NOMO-1 treated with dmso at 0.1 percent for 144 hours (cell line): ENCODE measurements around the gene FAAP20.

Experiments
- DNase-seq: peaks from one replicate; lab custom pipeline; 2025; ENCODE audit not compliant: unreplicated experiment; lab: John Stamatoyannopoulos, UW

The FAAP20 gene

DNA sequence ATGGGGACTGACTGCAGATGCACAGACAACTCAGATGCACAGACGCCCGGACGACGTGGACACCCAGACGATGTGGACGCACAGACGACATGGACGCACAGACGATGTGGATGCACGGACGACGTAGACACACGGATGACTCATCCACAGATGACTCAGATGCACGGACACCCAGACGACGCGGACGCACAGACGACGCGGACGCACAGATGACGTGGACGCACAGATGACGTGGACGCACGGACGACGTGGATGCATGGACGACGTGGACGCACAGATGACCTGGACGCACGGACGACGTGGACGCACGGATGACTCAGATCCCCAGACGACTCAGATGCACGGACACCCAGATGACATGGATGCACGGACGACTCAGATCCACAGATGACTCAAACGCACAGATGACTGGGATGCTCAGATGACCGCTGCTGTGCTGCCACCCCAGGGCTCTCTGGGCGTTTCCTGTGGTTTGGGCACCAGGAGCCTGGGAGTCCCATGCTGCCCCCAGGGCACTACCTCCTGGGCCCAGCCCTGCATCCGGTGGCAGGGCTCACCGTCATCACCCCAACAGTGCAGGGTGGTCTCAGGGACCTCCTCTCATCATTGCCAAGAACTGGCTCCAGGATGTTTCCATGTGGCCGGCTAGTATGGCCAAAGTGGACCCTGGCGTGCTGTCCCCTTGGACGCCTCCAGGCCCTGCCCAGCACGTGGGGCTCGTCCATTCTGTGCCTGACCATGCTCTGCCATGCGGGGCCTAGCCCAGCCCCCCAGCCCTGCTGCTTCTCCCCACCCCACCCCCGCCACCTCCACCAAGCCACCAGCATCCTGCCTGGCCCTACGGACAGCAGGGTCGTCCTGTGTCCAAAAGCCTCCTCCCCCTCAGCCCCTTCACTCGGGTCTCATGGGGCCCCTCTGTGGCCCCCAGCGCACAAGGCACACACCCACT, 14.0 kb downstream of the FAAP20 start:
- no peak for DNase-seq

GRCh38 chr1:2179283-2180013, 15.1 kb downstream of the FAAP20 start:
- no peak for DNase-seq

GRCh38 chr1:2178875-2179274, 15.7 kb downstream of the FAAP20 start:
- no peak for DNase-seq

DNA sequence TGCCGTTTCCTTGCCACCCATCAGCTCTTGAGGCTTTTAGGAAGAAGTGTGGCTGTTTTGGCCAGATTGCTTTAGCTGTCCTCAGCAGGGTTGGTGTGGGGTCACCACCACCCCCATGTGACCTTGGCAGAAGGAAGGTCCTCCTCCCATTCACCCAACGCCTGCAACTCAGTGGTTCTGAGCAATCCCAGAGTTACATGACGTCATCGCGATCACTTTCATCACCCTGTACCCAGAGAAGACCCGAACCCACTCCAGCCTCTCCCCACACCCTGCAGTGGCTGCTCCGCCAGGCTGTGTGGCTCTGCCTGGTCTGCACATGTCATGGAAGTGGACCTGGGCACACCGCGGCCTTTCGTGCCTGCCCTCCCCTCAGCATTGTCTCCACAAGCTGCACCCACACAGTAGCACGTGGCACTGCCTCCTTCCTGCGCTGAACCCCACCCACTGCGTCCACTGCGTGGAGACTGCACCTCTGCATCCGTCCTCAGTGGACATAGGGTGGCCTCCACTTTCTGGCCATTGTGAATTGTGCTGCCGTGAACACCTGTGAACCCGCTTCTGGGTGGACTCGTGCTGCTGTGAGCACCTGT, 16.5 kb downstream of the FAAP20 start:
- no peak for DNase-seq

DNA sequence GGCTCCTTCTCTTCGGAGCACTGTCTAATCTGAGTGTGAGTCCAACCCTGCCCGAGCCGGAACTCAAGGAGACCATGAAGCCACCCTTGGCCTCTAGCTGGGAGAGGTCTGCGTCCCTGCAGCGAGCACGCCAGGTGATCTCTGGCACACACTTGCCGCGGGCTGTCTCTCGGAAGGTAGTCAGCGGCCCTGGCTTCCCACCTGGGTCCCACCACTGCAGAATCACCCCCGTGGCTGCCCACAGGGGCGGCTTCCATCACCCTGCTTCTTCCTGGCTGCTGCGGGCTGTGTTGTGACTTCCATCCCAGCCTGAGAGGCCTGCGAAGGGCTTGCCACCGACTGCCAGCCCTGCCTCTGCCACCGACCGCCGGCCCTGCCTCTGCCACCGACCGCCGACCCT, 17.0 kb downstream of the FAAP20 start:
- DNase-seq, result no peak

DNA sequence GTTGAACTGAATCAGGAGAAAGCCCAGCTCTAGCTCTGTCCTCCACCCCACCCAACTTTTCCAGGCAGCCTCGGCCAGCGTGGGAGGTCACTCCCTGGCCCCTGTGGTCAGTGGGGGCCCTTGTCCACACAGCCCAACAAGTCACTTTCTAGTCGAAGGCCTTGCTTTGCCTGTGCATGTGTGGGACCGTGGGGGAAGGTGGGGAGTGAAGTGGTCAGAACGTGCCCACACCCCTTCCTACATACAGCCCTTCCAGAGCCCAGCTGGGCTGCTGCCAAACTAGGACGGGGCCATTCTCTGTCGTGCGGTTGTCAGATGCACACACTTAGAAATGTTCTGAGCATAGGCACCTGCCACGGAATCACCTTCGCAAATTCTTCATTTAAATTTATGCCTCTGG, 18.0 kb downstream of the FAAP20 start:
- no peak for DNase-seq

DNA sequence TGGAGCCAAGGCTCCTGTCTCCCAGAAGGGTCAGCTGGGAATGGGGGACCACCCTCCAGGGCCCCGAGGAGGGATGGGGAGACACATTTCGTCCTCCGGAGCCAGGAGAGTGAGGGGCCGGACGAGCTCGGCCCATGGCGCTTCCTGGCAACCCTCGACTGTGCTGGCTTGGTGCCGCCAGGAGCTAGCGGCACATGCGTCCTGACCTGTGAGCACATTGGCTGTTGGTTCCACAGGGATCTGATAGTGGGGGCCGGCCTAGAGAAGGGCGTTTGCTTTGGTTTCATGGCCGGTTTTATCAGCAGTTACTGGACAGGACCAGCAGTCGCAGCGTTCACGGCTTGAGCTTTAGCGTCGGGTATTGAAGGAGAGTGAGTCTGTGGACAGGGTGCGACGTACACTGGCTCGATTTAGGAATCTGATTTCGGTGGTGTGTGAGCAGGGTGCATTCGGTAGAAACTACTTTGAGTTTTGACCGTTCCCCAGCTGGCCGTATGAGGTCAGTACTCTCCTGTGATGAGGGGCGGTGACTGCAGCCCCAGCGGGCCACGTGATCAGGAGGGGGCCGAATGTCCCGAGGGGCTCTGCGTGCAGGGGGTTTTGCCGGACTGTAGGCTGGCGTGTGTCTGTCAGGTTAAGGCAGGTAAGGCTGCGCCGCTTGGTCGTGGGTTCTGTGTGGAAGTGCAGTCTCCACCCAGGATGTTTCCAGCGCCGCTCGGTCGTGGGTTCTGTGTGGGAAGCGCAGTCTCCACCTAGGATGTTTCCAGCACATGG, 18.7 kb downstream of the FAAP20 start:
- no peak for DNase-seq

DNA sequence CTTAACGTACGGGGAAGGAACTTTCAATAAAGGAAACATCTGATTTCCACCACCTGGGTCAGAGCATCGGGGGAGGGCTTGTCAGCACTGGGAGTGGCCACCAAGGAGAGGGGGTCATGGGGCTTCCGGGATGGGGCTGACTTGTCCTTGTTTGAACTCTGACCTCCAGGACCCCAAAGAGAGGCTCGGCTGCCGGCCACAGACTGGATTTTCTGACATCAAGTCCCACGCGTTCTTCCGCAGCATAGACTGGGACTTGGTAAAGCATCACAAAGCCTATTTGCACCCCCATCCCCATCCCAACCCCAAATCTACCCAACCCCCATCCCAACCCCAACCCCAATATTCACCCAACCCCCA, 19.5 kb downstream of the FAAP20 start:
- no peak for DNase-seq

DNA sequence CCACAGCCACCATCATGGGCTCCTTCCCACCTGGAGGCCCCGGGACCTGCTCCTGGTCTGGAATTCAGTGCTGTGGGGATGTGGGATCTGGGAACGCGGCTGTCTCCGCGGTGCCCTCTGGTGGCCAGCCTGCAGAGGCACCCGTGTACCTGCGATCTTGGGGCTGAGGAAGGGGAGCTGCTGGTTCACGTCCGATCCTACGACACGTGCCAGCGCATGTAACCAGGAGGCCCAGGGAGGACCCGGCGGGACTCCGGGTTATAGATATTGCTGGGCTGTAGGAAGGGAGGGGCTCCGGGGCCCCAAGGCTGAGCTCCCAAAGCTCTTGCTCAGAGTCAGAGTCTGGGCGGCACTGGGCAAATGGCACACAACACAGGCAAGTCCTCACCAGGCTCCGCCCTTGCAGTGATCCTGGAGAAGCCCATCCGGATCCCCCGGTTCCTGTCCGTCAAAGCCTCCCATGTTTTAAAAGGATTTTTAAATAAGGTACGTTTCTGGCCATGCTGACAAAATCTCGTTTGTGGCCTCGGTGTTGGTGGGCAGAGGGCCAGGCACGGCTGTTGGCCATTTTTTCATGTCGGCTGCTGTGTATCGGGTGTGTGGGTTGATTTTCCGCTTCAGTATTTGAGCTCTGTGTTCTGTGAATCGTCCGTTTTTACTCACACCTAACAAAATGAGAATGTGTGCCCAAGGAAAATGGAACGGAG, 20.1 kb downstream of the FAAP20 start:
- peak; percentile 18 for DNase-seq

- no peak for DNase-seq
Observed at GRCh38 chr1:2173546-2174347, 20.8 kb downstream of the FAAP20 start.

DNA sequence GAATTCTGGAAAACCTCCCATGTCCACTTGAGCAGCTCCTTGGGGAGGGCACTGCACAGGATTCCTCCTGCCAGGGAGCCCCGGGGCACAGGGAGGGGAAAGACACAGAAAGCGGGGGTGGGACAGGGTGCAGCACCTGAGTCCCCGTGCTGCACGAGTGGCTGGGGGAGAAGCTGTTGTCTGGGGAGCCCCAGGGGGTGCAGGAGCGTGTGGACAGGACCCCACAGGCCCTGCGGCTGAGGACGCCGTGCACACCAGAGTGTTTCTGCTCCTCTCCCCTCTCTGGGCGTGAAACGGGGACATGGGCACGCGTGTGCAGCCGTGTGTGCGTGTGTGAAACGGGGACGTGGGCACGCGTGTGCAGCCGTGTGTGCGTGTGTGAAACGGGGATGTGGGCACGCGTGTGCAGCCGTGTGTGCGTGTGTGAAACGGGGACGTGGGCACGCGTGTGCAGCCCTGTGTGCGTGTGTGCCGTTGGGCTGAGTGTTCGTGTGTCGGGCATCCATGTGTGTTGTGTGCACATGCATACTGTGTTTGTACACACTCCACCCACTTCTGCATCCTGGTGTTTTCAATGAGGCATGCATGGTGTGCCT, 21.9 kb downstream of the FAAP20 start:
- DNase-seq, result no peak

- DNase-seq, result no peak
Observed at GRCh38 chr1:2172012-2172411, 22.6 kb downstream of the FAAP20 start.

- DNase-seq, result peak; percentile 41
Observed at GRCh38 chr1:2170211-2170610, 24.4 kb downstream of the FAAP20 start.

GRCh38 chr1:2169200-2169836, 25.3 kb downstream of the FAAP20 start:
- DNase-seq, result no peak

DNA sequence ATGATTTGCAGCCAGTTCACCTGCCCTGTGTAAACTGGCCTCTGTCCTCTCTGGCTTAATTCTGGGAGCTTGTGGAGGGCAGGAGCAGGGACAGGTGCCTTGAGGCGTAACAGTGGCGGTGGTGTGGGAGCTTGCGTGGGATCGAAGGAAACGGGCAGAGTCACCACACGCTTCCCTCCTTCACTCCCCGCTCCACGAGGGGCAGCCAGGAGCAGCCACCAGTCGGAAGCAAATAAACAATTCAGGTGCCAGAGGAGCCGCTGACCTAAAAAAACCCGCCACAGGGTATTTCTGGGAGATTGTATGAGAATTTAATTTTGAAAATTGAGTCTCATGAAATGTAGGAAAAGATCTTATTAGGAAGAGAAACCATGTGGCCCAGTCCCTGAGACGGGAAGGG, 26.0 kb downstream of the FAAP20 start:
- DNase-seq, result no peak

GRCh38 chr1:2168090-2168489, 26.5 kb downstream of the FAAP20 start:
- no peak for DNase-seq

DNA sequence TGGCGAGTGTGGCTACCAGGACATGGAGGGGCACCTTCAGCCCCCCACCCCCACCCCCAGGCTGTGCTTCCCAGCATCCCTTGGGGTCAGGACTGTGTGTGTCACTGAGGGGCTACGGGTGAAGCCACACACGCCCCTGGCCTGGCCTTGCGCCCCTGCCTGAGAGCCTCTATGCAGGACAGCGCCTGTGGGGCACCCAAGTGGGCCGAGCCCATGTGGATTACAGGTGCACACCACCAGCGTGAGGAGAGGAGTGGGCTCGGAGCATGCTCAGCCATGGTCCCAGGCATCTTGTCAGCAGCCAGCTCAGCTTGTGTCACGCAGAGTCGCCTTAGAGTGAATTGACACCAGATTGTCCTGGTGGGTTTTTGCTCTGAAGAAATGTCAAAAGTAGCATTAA, 27.9 kb downstream of the FAAP20 start:
- DNase-seq, result no peak

DNA sequence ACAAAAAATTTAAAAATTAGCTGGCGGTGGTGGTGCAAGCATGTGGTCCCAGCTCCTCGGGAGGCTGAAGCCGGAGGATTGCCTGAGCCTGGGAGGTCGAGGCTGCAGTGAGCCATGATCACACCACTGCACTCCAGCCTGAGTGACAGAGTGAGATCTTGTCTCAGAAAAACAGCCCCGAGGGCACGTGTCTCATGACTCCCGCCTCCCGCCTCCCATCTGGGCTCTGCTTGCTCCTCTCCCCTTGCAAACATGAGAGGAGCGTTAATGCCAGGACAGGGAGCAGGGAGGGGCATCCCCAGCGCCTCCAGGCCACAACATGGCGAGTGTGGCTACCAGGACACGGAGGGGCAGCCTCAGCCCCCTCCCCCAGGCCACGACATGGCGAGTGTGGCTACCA, 28.3 kb downstream of the FAAP20 start:
- DNase-seq, result no peak

DNA sequence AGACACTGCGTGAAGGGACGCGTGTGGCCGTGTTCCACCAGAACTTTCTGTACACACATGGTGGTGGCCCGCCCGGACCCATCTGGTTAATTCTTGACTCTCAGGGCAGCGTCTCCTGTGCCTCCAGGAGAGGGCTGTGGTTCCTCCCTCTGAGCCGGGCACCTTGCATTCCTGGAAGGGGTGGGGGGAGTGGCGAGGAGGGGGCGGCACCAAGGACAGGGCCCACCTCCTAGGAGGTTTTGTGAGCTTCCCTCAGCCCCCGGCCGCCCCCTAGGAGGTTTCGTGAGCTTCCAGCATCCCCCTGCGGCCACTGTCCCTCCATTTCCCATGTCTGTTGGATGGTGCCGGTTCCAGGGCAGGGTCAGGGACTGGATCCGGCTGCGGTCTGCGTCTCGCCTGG, 28.9 kb downstream of the FAAP20 start:
- DNase-seq, result no peak
